Fibroblast of skin of left biceps (primary cell): ENCODE results near the gene RAD51B.
"Not testable (repeated sequence)": the region's sequence is repeated elsewhere in the genome, so short reads cannot be mapped to it uniquely, and the experiment has no call there.

Source experiments
- DNase-seq, 2 experiments: peaks; one replicate each; pipeline ENCODE4 v3.0.0-alpha.2; 2013; ENCODE audit warnings: low read depth in 2 of 2

The RAD51B gene

DNA sequence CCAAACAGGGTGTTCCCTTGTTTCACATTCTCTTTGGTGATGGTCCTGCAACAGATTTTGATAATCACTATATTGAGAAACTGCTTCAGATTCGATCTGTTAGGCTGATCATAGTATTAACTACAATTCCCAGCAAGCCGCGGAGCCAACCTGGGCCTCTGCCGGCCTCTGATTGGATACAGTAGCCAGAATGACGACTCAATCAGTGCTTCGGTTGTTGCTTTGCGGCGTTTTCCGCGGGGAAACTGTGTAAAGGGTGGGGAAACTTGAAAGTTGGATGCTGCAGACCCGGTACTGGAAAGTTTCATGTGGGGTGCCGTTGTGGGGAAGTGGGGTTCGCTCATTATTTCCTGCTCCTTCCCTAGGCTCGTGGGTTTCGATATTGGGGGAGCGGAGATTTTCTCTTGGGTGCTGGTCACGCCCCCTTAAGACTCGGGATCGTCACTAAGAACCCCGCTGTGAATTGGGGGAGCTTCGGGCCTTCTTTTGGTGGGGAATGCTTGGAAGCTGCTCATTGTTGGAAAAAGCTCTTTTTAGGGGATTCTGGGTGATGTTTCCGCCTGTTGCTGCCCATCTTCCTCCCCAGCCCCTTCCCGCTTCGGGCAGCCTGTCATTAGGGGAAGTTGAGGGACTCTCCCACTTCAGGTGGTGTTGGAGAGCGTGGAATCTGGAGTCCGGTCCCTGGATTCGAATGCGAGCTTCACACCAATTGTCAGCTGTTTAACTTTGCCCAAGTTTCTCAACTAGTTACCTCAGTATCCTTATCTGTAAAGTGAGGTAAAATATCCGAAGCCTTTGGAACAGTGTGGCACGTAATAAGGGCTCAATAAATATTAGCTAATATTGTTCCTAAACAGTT is at the start of gene RAD51B:
TSS of gene RAD51B (plus strand) at position 217 of the 859 bp plus-strand sequence.
- peak; percentile 64 to 65 for DNase-seq

DNA sequence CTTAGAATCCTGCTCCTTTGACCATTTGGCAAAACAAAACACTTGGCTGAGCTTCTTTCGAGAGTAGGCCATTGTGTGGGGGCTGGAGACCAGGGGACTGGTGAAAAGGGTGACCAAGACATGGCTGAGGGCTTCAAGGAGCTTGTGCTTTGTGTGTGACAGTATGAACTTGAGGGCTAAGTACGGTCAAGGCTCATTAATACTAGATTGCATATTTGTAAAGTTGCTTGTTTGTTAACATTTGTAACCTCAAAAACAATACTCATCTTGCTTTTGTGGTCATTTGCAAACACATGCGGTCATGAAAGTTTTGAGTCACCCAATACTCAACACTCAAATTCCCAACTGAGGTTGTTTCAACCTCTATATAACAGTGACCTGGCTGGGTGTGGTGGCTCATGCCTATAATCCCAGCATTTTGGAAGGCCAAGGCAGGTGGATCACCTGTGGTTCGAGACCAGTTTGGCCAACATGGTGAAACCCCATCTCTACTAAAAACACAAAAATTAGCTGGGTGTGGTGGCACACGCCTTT is 45.7 kb upstream of the RAD51B start:
- no peak for DNase-seq

DNA sequence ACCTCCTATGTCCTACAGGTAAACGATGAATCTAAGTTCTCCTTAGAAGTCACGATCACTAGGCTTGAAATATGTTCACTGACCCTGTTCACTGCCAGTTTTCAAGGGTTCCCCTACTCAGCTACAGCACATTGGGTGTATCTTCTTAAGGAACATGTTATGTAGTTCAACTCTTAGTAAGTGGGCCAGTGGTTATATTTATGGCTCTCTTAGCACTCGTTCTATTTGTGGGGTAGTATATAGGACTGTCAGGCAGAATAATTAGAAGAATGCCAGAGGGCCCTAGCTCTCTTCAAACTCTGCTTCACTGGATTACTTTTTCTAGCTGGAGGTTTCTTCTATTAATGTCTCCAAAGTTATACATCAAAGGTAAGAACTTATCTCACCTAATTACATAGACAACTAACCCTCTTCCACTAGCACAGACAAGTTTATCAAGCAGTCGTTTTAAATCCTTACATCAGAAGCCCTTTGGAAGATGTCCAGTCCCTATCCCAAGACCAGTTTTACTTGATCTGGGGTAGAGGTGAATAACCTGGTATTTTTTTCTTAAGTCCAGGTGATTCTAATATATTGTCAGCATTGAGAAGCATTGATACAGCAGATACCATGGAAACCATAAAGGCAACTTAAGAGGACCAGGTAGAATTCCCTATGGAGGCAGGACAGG is 42.8 kb upstream of the RAD51B start:
- no peak for DNase-seq

DNA sequence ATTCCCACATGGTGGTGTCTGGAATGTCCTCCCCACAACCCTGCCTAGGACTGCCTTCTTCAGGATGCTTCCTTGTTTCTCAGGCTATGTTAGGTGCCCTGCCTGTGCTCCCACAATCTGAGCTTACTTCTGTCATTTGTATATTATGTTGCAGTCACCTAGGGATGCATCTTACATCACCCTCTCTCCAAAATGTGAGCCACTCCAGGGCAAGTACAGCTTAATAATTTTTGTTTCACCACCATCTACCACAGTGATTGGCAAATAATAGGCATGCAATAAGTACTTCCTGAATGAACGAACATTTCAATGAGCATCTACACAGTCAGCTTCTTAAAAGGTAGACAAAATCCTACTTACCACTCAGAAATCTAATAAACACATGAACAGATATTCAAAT is 40.8 kb upstream of the RAD51B start:
- DNase-seq: no peak

DNA sequence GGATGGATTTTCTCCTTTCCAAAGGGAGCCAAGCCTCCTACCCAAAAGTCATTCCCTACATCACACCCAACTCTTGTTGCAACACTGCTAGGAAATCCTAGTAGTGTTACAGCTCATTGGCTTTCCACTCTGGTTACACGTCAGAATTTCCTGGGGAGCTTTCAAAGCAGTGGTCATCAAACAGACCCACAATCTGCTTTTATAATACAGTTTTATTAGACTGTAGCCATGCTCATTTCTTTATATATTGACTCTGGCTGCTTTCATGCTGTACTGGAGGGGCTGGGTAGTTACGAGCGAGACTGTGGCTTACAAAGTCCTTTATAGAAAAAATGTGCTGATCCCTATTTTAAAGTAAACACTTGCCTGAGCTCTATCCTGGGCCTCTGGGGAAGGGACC is 37.5 kb upstream of the RAD51B start:
- DNase-seq: no peak

DNA sequence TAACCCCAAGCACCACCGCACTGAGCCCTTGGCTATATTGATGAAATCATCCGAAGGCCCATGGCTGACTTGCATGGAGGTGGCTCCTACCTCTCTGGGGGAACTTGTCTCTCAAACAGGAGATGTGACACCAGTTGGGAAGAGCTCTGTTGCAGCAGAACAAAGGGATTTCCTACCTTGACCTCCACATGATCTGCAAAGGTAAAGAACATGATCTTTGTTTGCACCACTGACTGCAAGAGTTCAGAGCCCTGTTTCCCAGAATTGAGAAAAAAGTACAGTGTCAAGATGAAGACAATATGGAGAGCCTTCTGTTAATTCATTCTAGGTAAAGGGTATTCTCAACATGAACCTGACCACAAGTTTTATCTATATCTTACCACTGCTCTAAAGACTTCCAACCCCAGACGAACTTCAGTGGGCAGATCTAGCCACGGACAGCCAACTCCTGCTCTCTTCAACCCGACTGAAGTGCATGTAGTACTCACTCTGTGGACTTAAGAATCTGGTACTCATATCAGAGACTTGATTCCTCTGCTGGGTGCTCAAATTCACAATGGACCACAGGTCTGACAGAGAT is 35.2 kb upstream of the RAD51B start:
- DNase-seq: no peak

DNA sequence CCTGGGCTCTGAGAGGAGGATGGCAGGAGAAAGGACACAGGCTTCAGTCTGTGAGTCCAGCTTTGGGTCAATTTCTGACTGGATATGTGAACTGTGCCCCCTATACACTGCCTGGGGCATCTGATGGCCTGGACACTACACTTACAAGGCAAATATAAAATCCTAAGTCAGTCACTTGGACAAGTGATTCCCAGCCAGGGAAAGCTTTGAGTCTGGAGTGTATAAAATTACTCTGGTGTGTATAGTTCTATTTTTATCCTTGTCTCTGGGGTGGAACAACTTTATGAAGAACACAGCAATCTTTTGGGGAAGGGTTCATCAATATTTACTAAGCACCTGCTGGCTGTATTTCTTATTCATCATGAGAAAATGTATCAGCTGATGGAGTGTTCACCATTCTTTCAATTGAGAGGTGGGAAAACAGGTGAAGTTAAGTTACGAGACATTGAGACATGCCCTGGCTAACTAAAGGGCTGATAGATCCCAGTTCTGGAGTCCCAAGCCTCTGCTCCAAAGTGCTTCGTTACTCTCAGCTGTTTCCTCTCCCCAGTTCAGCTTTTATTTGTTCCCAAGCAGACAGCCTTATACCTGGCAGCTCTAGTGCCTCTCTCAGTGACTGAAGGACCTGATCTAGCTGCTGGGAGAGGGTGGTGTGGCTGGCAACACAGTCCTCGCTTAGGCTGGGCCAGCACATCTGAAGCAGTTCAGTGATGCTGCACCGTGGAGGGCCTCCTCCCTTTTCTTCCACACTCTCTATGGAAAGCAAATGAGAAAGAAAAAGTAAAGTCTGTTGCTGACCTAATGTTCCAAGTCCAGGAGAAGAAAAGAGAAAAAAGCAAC is 34.1 kb upstream of the RAD51B start:
- DNase-seq: no peak

DNA sequence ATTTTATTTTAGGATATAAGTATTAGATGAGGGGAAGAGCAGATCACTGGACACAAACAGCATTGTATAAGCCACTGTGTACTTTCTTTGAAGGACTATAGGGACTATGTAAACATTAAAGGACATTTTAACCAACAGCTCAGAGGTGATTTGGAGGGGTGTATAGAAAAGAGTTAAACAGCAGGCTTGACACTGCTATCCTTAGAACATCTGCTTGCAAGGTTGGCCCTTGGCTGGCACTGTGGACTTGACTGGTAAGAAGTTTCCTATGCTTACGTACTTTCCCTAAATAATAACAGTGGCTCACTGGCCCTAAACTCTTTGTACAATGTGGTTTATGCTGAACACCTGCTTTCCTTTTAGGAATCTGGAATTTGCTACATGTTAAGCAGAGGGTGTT is 31.9 kb upstream of the RAD51B start:
- DNase-seq: no peak

DNA sequence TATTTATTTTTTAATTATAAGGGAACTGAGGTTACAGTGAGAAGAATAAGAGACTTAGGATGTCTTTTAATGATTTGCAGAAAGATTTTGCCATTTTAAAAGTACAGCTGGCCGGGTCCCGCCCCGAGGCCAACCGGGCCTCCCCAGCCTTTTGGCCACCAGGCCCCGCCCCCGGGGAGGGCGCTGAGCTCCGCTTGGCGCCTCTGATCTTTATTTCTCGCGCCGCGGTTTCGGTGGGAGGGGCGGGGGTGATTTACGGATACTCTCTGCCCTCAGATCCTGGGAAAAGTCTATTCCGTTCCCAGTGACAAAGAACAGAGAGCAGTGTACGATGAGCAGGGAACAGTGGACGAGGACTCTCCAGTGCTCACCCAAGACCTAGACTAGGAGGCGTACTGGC is 20.8 kb upstream of the RAD51B start:
- DNase-seq: no peak

DNA sequence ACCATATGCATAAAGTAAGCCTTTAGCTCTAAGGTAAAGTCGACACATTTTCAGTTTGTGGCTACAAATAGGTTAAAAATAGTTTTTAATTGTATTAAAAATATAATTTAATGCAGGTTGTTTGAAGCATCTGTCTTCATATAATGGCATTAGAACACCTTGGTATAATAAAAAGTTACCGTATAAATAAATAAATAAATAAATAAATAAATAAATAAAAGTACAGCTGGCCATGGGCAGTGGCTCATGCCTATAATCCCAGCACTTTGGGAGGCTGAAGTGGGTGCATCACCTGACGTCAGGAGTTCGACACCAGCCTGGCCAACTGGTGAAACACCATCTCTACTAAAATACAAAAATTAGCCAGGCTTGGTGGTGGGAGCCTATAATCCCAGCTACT is 18.8 kb upstream of the RAD51B start:
- no peak for DNase-seq

DNA sequence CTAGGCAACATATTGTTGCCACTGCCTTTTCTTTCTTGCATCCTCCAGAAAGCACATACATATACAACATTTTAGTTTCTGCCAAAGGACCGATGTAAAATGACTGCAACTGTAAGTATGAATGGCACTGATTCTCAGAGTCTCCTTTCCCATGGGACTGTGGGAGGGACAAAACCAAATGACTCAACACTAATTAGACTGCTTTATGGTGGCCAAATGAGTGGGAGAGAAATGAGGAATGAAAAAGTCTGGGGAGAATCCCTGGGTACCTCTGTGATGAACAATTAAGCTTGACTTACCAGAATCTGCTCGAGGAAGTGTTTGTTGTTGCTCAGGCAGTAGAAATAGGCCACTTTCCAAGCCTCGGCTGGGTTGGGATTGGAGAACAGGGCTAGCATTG is 13.3 kb upstream of the RAD51B start:
- no peak for DNase-seq

DNA sequence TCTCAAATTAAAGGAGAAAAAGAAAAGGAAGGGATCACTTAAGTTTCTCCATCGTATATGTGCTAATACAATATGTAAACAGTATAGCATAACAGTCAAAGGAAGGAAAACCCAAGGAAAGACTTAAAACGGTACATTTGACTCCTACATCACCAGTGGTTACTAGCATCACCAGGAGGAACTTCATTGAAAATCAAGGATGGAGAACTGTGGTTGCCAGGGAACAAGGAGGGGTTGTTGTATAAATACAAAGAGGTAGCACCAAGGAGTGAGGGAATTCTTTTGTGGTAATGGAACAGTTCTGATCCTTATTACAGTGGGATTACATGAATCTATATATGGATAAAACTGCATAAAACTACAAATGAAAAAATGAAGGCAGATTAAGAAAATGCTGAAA is 4.8 kb upstream of the RAD51B start:
- DNase-seq: no peak

DNA sequence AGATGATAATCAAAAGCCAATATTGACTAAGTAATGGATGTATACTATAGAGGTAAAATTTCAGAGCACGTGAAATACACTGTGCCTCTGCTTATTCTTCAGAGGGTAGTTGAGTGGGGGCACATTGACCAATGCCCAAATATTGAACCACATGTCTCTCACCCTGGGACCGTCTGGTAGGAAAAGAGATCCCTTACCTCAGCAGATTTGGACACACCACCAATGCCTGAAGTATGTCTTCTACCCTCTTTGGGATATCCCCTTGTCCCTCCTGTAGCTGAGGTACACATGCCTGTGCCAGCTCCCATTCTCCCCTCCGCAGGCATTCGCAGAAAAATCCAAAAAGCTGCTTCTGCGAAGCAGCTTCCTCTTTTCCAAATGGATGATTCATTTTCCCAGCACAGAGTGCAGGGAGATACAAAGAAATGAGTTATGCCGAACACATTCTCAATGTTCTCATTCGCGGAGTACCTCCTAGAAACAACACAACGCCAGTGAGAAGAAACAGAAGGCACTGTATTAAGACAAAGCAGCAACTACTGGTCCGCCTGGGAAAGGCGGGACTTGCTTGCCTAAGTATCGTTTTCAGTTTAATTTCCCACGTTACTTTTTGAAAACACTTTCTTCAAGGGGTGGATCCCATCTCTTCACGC is 3.9 kb upstream of the RAD51B start:
- no peak for DNase-seq

DNA sequence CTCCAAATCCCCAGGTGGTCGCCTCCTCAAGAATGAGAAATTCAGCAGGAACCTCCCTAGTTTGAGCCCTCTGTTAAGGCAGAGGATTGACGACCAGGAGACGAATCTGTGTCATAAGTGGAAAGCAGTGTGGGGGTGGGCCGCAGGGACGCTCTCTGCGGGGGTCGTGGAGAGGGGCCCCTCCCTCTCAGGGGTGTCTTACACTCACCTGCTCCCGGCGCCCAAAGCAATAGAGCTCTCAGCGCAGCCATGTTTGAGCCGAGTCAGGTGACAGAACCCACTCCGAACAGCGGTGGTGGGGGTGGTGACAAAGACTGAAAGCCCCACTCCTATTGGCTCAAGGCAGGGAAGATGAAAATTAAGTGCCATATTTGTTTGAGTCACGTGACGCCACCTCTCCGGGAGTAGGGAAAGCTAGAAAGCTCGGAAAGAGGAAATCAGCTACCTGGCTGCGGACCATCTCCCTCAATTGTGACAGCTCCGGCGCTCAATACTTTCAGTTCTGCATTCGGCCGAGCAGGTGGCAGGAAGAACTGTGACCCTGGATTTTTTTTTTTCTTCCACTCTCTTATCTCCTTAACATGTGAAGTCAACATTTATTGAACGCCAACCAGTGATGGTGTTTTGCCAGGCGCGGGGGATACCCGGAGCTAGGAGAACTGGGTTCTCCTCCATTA is 3.1 kb upstream of the RAD51B start, which contains the start of gene ZFYVE26:
TSS of gene ZFYVE26 (minus strand) at position 265 of the 677 bp plus-strand sequence. CDS start 627 bp downstream, outside the sequence.
- peak; percentile 80 to 82 for DNase-seq

DNA sequence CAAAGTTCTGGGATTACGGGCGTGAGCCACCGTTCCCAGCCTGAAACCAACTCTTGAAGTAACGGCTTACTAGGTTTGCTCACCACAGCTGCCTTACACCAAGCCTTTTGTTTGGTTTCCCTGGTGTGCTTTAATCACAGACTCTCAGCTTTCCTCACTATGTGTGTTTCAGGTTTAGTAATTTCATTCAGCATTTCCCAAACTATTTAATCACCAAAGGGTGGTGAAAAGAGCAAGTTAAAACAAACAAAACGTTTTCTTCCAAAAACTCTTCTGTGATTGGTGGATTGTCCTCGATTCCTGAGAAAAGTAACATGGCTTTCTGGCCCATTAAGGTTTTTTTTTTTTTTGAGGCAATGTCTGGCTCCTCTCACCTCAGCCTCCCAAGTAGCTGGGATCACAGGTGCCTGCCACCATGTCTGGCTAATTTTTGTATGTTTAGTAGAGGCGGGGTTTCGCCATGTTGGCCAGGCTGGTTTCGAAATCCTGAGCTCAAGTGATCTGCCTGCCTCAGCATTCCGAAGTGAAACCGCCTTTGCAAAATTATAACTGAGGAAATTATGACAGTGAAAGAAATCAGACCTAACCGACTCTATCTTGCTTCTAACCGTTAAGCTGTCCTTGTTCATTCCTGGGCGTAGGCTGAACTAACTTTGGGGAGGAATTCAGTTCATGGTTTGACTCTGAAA is 1.7 kb upstream of the RAD51B start:
- DNase-seq: no peak

DNA sequence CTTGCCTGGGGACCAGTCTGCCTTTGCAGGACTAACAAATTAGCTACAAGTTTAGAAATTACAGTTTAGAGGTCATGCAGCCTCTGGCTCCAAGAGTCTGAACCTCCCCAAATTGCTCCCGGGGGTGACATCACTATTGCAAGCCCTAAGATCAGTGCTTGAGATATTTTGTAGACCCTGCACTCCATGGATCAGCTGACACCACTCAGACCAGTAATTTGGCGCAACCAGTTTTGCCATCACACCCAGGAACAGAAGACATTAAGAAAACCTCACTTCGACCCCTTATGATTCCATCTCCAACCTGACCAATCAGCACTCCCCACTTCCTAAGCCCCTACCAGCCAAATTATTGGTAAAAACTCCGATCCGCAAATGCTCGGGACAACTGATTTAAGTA is 1.1 kb upstream of the RAD51B start:
- not testable (repeated sequence) for DNase-seq

DNA sequence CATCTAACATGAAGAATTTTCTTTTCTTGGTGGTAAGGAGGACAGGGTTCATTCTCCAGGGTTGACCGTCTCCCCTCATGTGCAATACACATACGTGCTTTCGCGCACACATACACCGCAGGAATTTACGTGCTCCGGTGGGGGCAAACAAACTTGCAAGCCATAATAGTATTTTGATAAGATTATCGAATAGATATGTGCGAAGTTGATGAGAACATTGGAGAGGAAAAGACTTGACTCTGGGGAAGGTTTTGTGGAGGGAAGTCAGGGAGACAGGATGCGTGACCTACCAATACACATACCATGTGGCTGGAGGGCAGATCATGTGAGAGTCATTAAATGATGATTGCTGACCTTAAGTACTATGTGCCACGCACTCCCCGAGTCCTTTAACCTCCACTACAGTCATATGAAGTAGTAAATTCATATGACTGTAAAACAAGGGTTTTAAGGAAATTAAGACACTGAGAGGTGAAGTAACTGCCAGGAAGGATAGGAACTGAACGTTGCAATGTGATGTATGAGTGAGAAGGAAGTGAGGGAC is 921 bp downstream of the RAD51B start:
- no peak for DNase-seq

DNA sequence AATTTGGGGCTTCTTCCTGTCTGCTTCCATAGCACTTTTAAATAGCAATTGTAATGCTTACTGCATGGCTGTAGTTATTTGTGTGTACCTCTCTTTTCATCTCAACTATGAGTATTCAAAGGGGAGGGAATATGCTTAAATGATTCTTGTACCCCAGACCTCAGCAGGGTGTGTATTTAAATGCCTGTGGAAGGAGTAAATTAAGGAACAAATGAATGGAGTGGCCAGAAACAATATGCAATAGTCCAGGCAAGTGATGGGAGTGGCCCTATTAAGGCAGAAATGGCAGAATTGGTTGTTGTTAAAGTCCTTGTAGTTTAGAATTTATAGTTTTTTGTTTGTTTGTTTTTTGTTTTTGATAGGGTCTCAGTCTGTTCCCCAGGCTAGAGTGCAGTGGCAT is 1.5 kb downstream of the RAD51B start:
- no peak for DNase-seq

DNA sequence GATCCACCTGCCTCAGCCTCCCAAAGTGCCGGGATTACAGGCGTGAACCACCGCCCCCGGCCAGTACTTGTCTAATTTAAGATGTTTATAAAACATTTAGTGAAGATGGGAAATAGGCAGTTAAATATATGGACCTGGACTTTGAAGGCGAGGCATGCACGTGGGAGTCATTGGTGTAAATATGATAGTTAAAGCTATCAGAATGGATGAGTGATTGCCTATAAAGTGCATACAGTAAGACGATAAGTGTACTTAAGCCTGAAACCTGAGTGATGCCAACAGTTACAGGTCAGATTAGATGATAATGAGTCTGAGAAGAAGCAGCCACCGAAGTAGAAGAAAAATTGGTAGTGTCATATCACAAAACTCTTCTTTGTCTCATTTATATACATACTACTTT is 11.5 kb downstream of the RAD51B start:
- DNase-seq: no peak

DNA sequence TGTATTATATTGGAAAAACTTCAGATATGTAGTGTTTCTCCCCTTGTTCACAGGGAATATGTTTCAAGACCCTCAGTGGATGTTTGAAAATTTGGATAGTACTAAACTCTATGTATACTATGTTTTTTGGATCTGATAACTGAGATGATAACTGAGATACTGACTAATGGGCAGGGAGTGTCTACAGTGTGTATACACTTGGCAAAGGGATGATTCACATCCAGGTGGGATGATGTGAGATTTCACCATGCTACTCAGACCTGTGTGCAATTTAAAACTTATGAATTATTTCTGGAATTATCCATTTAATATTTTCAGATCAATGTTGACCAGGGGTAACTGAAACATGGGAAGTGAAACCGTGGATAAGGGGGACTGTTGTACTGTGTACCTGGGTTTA is 13.8 kb downstream of the RAD51B start:
- DNase-seq: no peak
